ENCODE measurements around the gene GFM2.

DNA sequence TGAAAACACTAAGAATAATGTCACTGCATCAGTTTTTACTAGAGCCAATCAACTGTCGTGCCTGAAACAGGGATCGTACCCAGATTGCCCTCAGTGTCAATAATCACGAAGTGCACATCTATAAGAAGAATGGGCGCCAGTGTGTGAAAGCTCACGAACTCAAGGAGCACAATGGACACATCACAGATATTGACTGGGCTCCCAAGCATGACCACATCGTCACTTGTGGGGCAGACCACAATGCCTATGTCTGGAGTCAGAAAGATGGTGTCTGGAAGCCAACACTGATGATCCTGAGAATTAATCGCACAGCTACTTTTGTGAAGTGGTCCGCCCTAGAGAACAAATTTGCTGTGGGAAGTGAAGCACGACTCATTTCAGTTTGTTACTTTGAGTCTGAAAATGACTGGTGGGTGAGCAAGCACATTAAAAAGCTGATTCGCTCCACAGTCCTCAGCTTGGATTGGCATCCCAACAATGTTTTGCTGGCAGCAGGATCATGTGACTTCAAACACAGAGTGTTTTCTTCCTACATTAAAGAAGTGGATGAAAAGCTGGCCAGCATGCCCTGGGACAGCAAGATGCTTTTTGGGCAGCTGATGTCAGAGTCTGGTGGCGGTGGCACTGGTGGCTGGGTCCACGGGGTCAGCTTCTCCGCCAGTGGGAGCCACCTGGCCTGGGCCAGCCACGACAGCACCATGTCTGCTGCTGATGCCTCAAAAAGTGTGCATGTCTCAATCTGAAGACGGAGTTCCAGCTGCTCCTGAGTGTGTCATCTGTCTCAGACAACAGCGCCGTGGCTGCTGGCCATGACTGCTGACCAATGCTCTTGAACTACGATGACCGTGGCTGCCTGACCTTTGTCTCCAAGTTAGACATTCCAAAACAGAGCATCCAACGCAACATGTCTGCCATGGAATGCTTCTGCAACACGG lies 32.3 kb upstream of the GFM2 start:
- TF ChIP-seq, protein P1, sequence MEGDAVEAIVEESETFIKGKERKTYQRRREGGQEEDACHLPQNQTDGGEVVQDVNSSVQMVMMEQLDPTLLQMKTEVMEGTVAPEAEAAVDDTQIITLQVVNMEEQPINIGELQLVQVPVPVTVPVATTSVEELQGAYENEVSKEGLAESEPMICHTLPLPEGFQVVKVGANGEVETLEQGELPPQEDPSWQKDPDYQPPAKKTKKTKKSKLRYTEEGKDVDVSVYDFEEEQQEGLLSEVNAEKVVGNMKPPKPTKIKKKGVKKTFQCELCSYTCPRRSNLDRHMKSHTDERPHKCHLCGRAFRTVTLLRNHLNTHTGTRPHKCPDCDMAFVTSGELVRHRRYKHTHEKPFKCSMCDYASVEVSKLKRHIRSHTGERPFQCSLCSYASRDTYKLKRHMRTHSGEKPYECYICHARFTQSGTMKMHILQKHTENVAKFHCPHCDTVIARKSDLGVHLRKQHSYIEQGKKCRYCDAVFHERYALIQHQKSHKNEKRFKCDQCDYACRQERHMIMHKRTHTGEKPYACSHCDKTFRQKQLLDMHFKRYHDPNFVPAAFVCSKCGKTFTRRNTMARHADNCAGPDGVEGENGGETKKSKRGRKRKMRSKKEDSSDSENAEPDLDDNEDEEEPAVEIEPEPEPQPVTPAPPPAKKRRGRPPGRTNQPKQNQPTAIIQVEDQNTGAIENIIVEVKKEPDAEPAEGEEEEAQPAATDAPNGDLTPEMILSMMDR (IDR thresholded peaks at IDR 0.05; ENCODE audit: borderline replicate concordance, extremely low read depth, low read length, poor library complexity, severe bottlenecking): no peak
- TF ChIP-seq EZH2 (IDR thresholded peaks at IDR 0.05; ENCODE audit: borderline replicate concordance, low read depth, low read length, severe bottlenecking): no peak

Measured in DND-41 (cell line).